ENCODE results near the gene IL5RA. TPM values are rescaled to one million over a fixed set of nuclear protein-coding genes. Genes with fewer than 3 reads are reported as not detected.

IL5RA gene
- total and polyA plus RNA-seq, 9 of the 15 experiments (the other 6 are each of a cell fraction or from before 2014, with no cell fraction given) = 0.07 to 0.28 (median 0.14) TPM; not detected in 4

GRCh38 chr3:3126477-3127431 is 16.6 kb upstream of the IL5RA start, which contains the start of gene TRNT1 (continued):
- peak; percentile 92 for TF ChIP-seq POLR2H (tag; IDR thresholded peaks at IDR 0.05; ENCODE audit: low read depth)
- TF ChIP-seq CSDE1 (IDR thresholded peaks at IDR 0.05) = 0 out of 4 replicates have a peak, but pooled peaks of 1 of the 2 experiments have one; percentile 5
- 0 out of 2 replicates have a peak, but pooled peaks have one; percentile 15 for TF ChIP-seq NR4A1 (CRISPR knock-in tag; IDR thresholded peaks at IDR 0.05)
- peak; percentile 12; the same call in 1 of the 2 replicates for TF ChIP-seq NR4A1 (tag; IDR thresholded peaks at IDR 0.05)
- TF ChIP-seq PHF8 (IDR thresholded peaks at IDR 0.05; ENCODE audit: borderline replicate concordance, low read length) = peak; percentile 98
- TF ChIP-seq CBX1 (IDR thresholded peaks at IDR 0.05; ENCODE audit: low read depth) = peak; percentile 80; the same call in 1 of the 2 replicates
- TF ChIP-seq KLF1 (tag; IDR thresholded peaks at IDR 0.05) = peak; percentile 75; the same call in 1 of the 2 replicates
- TF ChIP-seq PHF21A (IDR thresholded peaks at IDR 0.05; ENCODE audit: borderline replicate concordance, low read depth) = peak; percentile 75
- peak; percentile 91 for TF ChIP-seq RB1 (IDR thresholded peaks at IDR 0.05; ENCODE audit: low read depth)
- TF ChIP-seq E2F8 (IDR thresholded peaks at IDR 0.05; ENCODE audit: low read depth, partially characterized antibody) = peak; percentile 82
- peak; percentile 93 for TF ChIP-seq JUN (IDR thresholded peaks at IDR 0.05; ENCODE audit: borderline replicate concordance, low read depth, low read length)
- peak; percentile 98 for TF ChIP-seq JUN (CRISPR knock-in tag; IDR thresholded peaks at IDR 0.05; ENCODE audit: borderline replicate concordance)
- TF ChIP-seq FOS (IDR thresholded peaks at IDR 0.05; ENCODE audit: extremely low read depth, insufficient read length) = peak; percentile 34
- TF ChIP-seq ETS1 (conservative IDR thresholded peaks at IDR 0.05; ENCODE audit: control insufficient read depth, low read depth, low read length) = peak; percentile 92
- TF ChIP-seq TBL1XR1 (IDR thresholded peaks at IDR 0.05; ENCODE audit: low read length in 2 of 2) = peak; percentile 18 to 52; a peak in 2 of 4 replicates
- peak; percentile 72 for TF ChIP-seq USF2 (CRISPR knock-in tag; IDR thresholded peaks at IDR 0.05)
- TF ChIP-seq CBFB (CRISPR knock-in tag; IDR thresholded peaks at IDR 0.05) = peak; percentile 83; the same call in 1 of the 2 replicates
- TF ChIP-seq SOX6 (IDR thresholded peaks at IDR 0.05) = no peak
- peak; percentile 59 for TF ChIP-seq NEUROD1 (IDR thresholded peaks at IDR 0.05; ENCODE audit: borderline replicate concordance, low read depth, low read length, partially characterized antibody)
- no peak for TF ChIP-seq HLTF (IDR thresholded peaks at IDR 0.05)
- peak; percentile 80 for TF ChIP-seq VEZF1 (CRISPR knock-in tag; IDR thresholded peaks at IDR 0.05)

Data from K562 (cell line).